Activated CD4-positive, alpha-beta T cell treated with anti-CD3 and anti-CD28 coated beads for 24 hours (primary cell): Measurements from ENCODE around the gene MAGEA12.
"Not testable (repeated sequence)": the region's sequence is repeated elsewhere in the genome, so short reads cannot be mapped to it uniquely, and the experiment has no call there.

ENCODE experiments used
- DNase-seq, 2 donors: peaks; one replicate each; pipeline ENCODE4 v3.0.0-alpha.2; 2020; ENCODE audit warnings: low read depth in 2 of 2

The MAGEA12 gene

DNA sequence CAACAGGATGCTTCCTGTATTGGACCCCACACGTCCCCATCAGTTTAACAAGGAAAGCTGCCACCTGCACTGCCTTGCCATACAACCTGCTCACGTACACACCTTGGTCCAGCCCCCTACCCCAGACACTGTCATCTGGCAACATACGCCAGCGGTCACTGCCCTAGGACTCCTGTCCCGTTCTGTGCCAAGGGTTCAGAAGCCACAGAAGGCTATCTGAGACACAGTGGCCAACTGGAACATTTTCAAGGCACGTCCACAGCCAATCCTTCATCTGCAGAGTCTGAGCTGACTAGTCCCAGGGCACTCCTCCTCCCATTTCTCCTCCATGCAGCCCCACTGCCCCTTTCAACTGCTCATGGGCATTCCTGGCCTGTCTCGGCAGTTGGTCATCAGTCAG is 28.0 kb downstream of the MAGEA12 start:
- DNase-seq, result not testable (repeated sequence)

DNA sequence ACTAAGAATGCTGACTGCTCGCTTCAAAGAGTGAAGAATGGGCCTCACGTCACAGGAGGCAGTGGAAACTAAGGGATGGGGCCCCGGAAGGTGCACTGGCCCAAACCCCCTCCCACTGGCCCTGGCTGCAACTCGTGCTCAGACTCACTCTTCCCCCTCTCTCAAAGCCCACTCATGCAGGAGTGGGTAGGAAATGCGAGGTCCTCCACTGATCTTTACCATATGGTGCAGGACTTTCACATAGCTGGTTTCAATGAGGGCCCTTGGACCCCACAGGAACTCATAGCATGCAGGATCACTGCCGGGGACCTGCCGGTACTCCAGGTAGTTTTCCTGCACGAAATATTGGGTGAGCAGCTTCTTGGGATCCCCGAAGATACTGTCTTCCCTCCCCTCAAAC is 33.0 kb downstream of the MAGEA12 start:
- not testable (repeated sequence) for DNase-seq

DNA sequence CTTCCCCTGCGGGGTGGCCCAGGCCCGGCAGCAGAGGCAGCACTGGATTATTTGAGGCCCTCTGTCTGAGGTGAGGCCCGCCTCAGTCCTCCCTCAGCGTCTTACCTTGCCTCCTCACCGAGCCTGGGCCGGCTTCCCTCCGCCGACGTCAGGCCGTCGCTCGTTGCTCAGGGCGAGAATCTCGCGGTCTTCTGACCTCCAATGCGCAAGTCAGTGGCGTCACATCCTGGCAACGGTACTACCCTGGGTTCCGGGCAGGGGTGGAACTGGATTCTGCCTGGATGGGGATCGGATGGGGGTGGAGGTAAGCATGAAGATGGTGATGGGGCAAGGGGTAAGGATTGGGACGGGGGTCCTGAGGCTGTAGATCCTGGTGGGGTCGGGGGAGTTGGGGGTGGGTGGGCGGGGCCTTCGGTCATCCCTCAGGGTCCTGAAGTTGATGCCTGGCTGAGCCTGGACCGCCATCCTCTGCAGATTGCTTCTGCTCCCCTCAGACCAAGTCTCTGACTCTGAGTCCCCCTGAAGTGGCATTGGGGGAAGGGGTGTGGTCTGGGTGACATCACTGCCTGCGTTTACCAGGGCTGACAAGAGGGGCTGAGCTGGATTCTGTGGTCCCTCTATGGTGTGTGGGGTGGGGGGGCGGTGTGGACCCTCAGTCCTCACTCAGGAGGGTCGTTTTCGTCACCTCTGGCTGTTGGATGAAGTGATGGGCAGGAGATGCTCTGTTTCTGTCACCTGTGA is 36.2 kb downstream of the MAGEA12 start, which contains the start of gene MAGEA6:
MAGEA6 (minus strand) TSS at position 141 of the 741 bp plus-strand sequence. CDS start 2,039 bp downstream, outside the sequence.
- DNase-seq, result not testable (repeated sequence)

DNA sequence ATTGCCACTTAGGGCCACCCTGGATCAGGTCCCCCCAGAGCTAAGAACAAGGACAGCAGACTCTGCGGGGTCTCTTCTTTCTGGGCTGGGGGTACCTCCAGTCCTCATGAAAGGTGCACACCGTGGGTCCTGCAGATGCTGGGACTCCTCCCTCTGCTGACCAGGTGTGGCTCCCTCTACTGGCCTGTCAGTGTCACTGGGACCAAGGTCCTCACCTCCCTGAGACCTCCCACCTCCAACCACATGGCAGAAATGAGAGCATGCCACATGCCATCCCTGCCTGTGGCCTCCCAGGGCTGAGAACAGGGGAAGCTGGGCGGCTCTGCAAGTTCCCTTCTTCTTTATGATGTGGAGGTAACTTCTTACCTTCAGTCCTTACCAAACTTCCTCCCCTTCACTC is 53.5 kb downstream of the MAGEA12 start:
- DNase-seq, result not testable (repeated sequence)
